HL-60 (cell line): Measurements from ENCODE around the gene WASHC4.

Source experiments
- DNase-seq, 2 experiments: peaks; one replicate each; pipeline ENCODE4 v3.0.0-alpha.2; 2010 to 2020; ENCODE audit warnings: low read depth in 1 of 2, low spot score in 1 of 2
- H3K27ac ChIP-seq: fragments of 250-450 bp; sonication (Bioruptor Pico); replicated peaks from 2 replicates; pipeline ENCODE4 v1.5.1; 2020; ENCODE audit warnings: mild to moderate bottlenecking, moderate library complexity
- H3K27me3 ChIP-seq: fragments of 250-450 bp; sonication (Bioruptor Pico); 2 replicates; pipeline ENCODE4 v1.5.1; 2021; ENCODE audit warnings: mild to moderate bottlenecking, moderate library complexity; ENCODE audit not compliant: insufficient read depth, poor library complexity, severe bottlenecking
- H3K4me3 ChIP-seq: replicated peaks from 2 replicates; pipeline ENCODE4 v1.5.1; 2011; ENCODE audit warnings: mild to moderate bottlenecking, control low read depth, low read length; ENCODE audit not compliant: insufficient read depth
- GABPA ChIP-seq: IDR thresholded peaks from 2 replicates; pipeline ENCODE4 v1.6.1; 2012; ENCODE audit warnings: low read depth
- POLR2AphosphoS5 ChIP-seq: IDR thresholded peaks from 2 replicates; pipeline ENCODE4 v1.6.1; 2012; ENCODE audit warnings: low read depth
- SPI1 ChIP-seq: IDR thresholded peaks from 2 replicates; pipeline ENCODE4 v1.6.1; 2012; ENCODE audit warnings: low read depth, mild to moderate bottlenecking, borderline replicate concordance
- TF ChIP-seq, protein P1 (sequence below): IDR thresholded peaks from one replicate; pipeline ENCODE4 v1.5.1; 2011; ENCODE audit warnings: low read length, control low read depth, inconsistent platforms; ENCODE audit not compliant: insufficient read depth
- TF ChIP-seq, protein P2 (sequence below): IDR thresholded peaks from 2 replicates; pipeline ENCODE4 v1.6.1; 2012; ENCODE audit warnings: low read depth; ENCODE audit not compliant: insufficient replicate concordance

The WASHC4 gene

DNA sequence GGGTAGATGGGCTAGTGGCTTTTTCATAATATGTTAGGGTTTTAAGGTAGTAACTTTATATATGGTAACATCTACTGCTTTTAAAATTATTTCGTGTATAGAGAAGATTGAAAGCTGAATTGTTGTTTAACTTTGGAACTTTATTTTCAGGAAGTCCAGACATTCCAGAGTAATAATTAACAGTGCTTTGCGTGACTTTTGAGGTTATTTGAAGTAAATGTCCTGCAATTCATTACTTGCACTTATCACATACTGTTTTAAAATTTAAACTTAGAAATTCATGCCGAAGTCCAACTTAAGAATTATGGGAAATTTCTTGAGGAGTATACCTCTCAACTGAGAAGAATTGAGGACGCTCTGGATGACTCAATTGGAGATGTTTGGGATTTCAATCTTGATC, 3.3 kb downstream of the WASHC4 start:
- Histone ChIP-seq H3K4me3 (no peak overlapping the region), H3K27ac (no peak overlapping the region), H3K27me3 (no peaks in the 10 kb centered on the region)
- DNase-seq: no peak
- no peak for TF ChIP-seq POLR2AphosphoS5
- TF ChIP-seq SPI1: no peak
- TF ChIP-seq, protein P1, sequence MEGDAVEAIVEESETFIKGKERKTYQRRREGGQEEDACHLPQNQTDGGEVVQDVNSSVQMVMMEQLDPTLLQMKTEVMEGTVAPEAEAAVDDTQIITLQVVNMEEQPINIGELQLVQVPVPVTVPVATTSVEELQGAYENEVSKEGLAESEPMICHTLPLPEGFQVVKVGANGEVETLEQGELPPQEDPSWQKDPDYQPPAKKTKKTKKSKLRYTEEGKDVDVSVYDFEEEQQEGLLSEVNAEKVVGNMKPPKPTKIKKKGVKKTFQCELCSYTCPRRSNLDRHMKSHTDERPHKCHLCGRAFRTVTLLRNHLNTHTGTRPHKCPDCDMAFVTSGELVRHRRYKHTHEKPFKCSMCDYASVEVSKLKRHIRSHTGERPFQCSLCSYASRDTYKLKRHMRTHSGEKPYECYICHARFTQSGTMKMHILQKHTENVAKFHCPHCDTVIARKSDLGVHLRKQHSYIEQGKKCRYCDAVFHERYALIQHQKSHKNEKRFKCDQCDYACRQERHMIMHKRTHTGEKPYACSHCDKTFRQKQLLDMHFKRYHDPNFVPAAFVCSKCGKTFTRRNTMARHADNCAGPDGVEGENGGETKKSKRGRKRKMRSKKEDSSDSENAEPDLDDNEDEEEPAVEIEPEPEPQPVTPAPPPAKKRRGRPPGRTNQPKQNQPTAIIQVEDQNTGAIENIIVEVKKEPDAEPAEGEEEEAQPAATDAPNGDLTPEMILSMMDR: no peak
- TF ChIP-seq GABPA: no peak
- TF ChIP-seq, protein P2, sequence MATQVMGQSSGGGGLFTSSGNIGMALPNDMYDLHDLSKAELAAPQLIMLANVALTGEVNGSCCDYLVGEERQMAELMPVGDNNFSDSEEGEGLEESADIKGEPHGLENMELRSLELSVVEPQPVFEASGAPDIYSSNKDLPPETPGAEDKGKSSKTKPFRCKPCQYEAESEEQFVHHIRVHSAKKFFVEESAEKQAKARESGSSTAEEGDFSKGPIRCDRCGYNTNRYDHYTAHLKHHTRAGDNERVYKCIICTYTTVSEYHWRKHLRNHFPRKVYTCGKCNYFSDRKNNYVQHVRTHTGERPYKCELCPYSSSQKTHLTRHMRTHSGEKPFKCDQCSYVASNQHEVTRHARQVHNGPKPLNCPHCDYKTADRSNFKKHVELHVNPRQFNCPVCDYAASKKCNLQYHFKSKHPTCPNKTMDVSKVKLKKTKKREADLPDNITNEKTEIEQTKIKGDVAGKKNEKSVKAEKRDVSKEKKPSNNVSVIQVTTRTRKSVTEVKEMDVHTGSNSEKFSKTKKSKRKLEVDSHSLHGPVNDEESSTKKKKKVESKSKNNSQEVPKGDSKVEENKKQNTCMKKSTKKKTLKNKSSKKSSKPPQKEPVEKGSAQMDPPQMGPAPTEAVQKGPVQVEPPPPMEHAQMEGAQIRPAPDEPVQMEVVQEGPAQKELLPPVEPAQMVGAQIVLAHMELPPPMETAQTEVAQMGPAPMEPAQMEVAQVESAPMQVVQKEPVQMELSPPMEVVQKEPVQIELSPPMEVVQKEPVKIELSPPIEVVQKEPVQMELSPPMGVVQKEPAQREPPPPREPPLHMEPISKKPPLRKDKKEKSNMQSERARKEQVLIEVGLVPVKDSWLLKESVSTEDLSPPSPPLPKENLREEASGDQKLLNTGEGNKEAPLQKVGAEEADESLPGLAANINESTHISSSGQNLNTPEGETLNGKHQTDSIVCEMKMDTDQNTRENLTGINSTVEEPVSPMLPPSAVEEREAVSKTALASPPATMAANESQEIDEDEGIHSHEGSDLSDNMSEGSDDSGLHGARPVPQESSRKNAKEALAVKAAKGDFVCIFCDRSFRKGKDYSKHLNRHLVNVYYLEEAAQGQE: no peak

DNA sequence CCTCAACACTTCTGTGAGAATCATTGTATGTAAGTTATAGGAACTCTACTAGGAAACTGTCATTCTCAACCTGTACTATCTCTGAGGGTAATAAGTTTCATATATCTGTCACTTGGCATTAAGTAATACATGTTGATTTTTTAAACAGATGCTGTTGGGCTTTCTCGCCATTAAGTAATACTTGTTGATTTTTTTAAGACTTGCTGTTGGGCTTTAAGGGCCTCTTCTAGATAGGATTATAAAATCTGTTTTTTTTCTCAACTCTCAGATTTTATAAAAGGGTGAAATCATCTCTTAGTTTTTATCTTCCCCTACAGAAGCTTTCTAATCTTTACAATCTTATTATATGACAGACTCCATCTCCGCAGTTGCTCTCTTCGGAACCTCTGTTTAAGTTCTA, 5.6 kb downstream of the WASHC4 start:
- TF ChIP-seq POLR2AphosphoS5: no peak
- TF ChIP-seq GABPA: no peak
- TF ChIP-seq, protein P1: no peak
- TF ChIP-seq, protein P2: no peak
- TF ChIP-seq SPI1: no peak
- Histone ChIP-seq H3K4me3 (no peak overlapping the region), H3K27ac (no peak overlapping the region), H3K27me3 (no peaks in the 10 kb centered on the region)
- no peak for DNase-seq

DNA sequence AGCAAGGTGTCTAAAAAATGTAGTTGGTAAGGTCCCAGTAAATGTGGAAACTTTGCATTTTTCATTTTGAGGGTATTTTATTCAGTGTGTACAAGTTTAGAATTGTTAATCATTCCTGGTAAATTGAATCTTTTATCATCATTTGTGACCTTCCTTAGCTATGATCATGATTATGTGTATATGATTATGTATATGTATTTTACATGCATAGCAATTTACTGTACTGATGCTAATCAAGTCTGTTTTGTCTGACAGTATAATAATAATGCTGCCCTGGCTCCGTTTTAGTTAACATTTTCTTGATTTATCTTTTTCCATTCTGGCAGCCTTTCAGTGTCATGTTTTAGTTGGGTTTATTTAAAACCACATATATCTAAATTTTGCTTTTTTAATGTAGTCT, 9.4 kb downstream of the WASHC4 start:
- TF ChIP-seq POLR2AphosphoS5: no peak
- TF ChIP-seq, protein P2: no peak
- TF ChIP-seq, protein P1: no peak
- no peak for TF ChIP-seq GABPA
- TF ChIP-seq SPI1: no peak
- no peak for DNase-seq

More for the DNA sequence above, 9.4 kb downstream of the WASHC4 start:
- no peak overlapping the region for H3K27ac ChIP-seq
- H3K4me3 ChIP-seq: no peak overlapping the region
- no peaks in the 10 kb centered on the region for H3K27me3 ChIP-seq
